Measurements from ENCODE around the gene DOCK10.

- TF ChIP-seq CTCF (optimal IDR thresholded peaks at IDR 0.05 in 1 of 3, IDR thresholded peaks at IDR 0.05 in 1 of 3, conservative IDR thresholded peaks at IDR 0.05 in 1 of 3; ENCODE audit: extremely low read depth in 1 of 3, insufficient read depth in 2 of 3, low read length in 3 of 3) (no peak), EZH2 (IDR thresholded peaks at IDR 0.05; ENCODE audit: low read length) (no peak)
Observed at GRCh38 chr2:224847961-224848850, 194.1 kb downstream of the DOCK10 start.
